GM19240 (cell line): ENCODE data around the gene CLDN25.

Source experiments
- DNase-seq: peaks from one replicate; pipeline ENCODE4 v3.0.0; 2011; ENCODE audit warnings: low spot score; ENCODE audit not compliant: insufficient read length

Gene CLDN25

DNA sequence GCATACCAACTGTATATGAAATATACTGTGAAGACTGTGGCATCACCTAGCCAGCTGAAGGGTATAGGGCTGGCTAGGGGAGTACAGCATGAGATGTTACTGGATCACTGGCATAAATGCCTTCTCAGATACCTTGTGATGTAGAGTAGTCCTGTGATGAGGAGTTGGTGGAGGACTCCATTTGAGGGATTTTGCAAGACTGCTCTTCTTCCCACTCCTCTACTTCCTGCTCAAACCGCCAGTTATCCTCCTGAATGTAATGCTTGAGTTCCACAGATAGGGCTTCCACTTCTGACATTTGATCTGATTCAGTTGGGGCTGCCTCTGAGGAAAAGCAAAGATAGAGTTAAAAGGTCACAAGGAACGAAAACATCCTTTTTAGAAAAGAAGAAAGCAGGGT lies 29.3 kb downstream of the CLDN25 start:
- DNase-seq, result no peak

GRCh38 chr11:113814181-113814580 lies 34.6 kb downstream of the CLDN25 start:
- DNase-seq, result no peak

DNA sequence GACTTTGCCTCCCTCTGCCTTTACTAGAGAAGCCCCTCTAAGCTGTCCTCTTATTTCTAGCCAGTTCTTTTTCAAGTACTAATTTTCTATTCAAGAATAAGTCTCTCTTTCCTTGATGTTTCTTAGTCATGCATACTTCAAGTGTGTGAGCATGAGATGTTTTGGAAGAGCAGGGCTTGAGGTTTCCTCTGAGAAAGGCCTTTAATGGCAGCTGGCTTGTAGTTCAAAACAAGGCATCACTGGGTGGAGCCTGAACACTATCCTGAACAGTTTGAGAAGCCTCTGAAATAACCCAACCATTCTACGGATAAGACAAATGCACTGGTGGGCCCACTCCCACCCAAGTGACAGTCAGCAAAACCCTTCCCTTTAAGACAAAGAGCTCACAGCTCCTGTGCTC lies 37.6 kb downstream of the CLDN25 start:
- no peak for DNase-seq

DNA sequence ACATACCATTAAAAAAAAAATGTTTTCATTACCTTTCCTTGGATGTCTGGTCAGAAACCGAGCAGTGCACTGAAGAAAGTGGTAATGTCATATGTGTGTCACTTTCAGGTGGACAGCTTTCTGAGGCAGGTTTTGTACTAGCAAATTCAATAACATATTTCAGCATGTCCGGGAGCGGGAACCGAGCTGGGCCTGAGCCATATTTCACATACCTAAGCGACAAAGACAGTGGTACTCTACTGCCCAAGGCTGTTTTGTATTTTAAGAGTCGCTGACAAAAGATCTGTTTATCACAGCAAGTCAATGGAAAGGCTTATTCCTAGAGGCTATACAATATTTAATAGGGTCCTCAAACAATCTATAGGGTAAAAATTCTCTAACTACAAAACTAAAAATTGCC lies 38.0 kb downstream of the CLDN25 start:
- no peak for DNase-seq

DNA sequence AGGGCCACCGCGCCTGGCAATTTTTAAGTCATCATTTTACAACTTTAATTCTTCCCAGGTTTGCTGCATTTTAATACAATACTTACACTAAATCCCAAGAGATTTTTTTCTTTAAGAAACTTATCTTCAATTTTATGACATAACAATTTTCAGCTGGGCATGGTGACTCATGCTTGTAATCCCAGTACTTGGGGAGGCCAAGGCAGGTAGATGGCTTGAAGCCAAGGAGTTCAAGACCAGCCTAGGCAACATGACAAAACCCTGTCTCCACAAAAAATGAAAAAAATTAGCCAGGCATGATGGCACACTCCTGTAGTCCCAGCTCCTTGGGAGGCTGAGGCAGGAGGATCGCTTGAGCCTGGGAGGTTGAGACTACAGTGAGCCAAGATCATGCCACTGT lies 38.8 kb downstream of the CLDN25 start:
- DNase-seq, result no peak

DNA sequence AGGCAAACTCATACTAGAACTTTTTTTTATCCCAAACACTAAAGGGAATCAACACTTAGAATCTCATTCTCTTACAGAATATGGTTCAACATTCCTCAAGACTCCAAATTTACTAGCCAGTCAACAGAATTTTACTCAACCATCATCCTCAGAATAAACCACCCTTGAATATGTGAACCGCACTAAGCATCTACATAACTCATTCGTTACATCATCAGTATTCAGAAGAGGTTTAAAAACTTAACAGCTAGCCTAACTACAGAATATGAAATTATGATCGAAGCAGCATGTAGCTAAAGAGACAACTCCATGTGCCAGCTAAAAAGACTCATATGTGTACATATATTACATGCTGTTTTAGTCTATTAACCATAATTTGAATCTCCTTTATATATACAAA lies 47.9 kb downstream of the CLDN25 start:
- DNase-seq, result no peak

- DNase-seq, result no peak
These were observed 48.6 kb downstream of the CLDN25 start for GRCh38 chr11:113828191-113828590.

GRCh38 chr11:113829751-113830150 lies 50.2 kb downstream of the CLDN25 start:
- no peak for DNase-seq
